Adrenal gland (tissue), 12 donors: Measurements from ENCODE around the gene HTR7. TPM values are rescaled to one million over a fixed set of nuclear protein-coding genes. Genes with fewer than 3 reads are reported as not detected.

Source experiments
- DNase-seq, 7 donors: peaks; one replicate each; pipeline ENCODE4 v3.0.0-alpha.2; 2019 to 2020
- H3K27ac ChIP-seq, 5 donors: fragments of 200-600 bp; sonication (generic) in 4 of 5; 1 replicate in 3 of 5; 2 replicates in 2 of 5; pipeline versions ENCODE4 v1.5.1 to v1.8.0; 2016 to 2020; ENCODE audit warnings: mild to moderate bottlenecking in 1 of 5
- H3K27me3 ChIP-seq: fragments of 200-600 bp; 2 replicates; pipeline ENCODE4 v1.8.0; 2021
- H3K36me3 ChIP-seq, 2 donors: fragments of 200-600 bp; replicated peaks in 1 of 2; 1 replicate in 1 of 2; 2 replicates in 1 of 2; pipeline versions ENCODE4 v1.5.1 to v1.8.0; 2018 to 2022
- H3K4me1 ChIP-seq, 2 donors: fragments of 200-600 bp; replicated peaks in 1 of 2; 1 replicate in 1 of 2; 2 replicates in 1 of 2; pipeline versions ENCODE4 v1.5.1 to v1.8.0; 2018 to 2021
- H3K4me3 ChIP-seq, 4 donors: fragments of 200-600 bp; sonication (generic) in 3 of 4; one replicate each; pipeline ENCODE4 v1.5.1; 2016 to 2018
- H3K9me3 ChIP-seq, 3 donors: fragments of 200-600 bp; sonication (generic) in 1 of 3; replicated peaks in 1 of 3; 1 replicate in 2 of 3; 2 replicates in 1 of 3; pipeline versions ENCODE4 v1.5.1 to v1.8.0; 2016 to 2021
- POLR2A ChIP-seq, 2 donors: fragments of 450-650 bp; IDR thresholded peaks; one replicate each; pipeline ENCODE4 v1.6.1; 2017; ENCODE audit warnings: antibody characterized with exemption in 2 of 2, mild to moderate bottlenecking in 2 of 2, moderate library complexity in 1 of 2
- WGBS, 4 donors: extraction: QIAGEN DNeasy Blood & Tissue Kit in 2 of 4; methylation state at CpG; one replicate each; pipeline versions ENCODE4 v1.1.5 to v1.1.7; 2013 to 2017; 5-methylcytosine and 5-hydroxymethylcytosine counted together
- intact Hi-C, 2 donors: fragments of 100-400 bp; cut with DNase I; formaldehyde crosslinking; loops; one replicate each; pipeline versions ENCODE4 v1.14.1 to v1.15.0; 2022 to 2023
- polyA plus RNA-seq, 3 donors: library from polyadenylated mRNA; stranded (reverse); fragments of 200-250 nt in 2 of 3; fragments of 350-450 nt in 1 of 3; fragmentation: Illumina TruSeq in 1 of 3; extraction: RNeasy Lipid Tissue Mini Kit (QIAGEN cat#74804) in 1 of 3; gene quantifications; one replicate each; pipeline ENCODE4 v1.2.3, GENCODE V29; 2013 to 2014
- total RNA-seq, 9 donors: library from RNA; depleted of rRNA in 4 of 9; stranded (reverse); fragments of >200 nt in 4 of 9; fragments of 120-200 nt in 1 of 9; fragmentation: NEBNext Ultra II Directional in 1 of 9; extraction: Animal tissue kit (Norgen Biotek cat#: 25700) in 1 of 9; gene quantifications; one replicate each; pipeline versions ENCODE4 v1.1.0 to v1.2.4, GENCODE V29; 2013 to 2023
- TF ChIP-seq, protein P1 (sequence below), 6 experiments: fragments of 450-650 bp in 4 of 6; fragments of 200-600 bp in 2 of 6; sonication (generic) in 1 of 6; IDR thresholded peaks; 1 replicate in 5 of 6; 2 replicates in 1 of 6; pipeline versions ENCODE4 v1.5.1 to v1.8.0; 2016 to 2021; ENCODE audit warnings: antibody characterized with exemption in 6 of 6, mild to moderate bottlenecking in 2 of 6, moderate library complexity in 1 of 6
- donor health status: healthy with polysubstance abuse.
- donor health status: Bipolar disorder and iron deficiency.
- donor health status: DM: yes; HTN: yes; CAD: no.
- donor health status: DM: no; HTN: no; CAD: no.
- donor health status: DM: no; HTN: no; CAD: no.
- donor health status: DM: yes; HTN: yes; CAD: no.

HTR7 gene
- total and polyA plus RNA-seq, 12 donors, result 0.03 to 0.50 (median 0.35) TPM; not detected in 1

DNA sequence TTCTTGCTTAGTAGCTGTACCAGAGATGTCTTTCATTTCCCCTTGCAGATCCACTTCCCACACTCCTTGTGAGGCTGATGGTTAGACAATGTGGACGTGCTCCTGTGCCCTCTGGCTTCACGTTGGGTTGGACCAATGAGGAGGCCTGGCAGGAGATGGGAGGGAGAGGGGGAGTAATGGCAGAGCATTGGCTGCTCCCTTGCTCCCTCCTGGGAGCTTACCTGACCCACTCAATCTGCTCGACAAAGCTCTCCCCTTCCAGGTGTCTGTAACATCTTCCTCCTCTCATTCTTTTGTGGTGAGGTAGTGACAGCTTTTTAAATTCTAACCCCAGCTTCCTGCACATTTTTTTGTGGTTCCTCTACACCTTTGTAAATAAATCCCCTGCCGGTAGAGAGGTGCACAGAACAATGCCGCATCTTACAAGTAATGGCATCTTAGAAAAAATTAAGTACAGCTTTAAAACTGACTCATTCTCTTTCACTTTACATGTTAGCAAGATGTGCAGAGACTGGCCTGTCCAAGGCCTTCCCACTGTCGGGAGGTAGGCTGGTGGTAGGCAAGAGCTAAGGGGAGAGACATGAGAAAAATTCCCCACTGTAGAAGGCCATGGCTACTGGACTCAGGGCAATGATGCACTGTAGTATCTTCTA is 134.3 kb downstream of the HTR7 start:
- Histone ChIP-seq H3K9me3 (no peaks in the 10 kb centered on the region), H3K4me3 (no peak overlapping the region), H3K27ac (no peak overlapping the region), H3K4me1 (no peaks in the 10 kb centered on the region), H3K27me3 (no peaks in the 10 kb centered on the region), H3K36me3 (no peaks in the 10 kb centered on the region)
- intact Hi-C loops, result no loop called here
- DNase-seq, result no peak
- no peak for TF ChIP-seq POLR2A (IDR thresholded peaks at IDR 0.05)
- TF ChIP-seq, protein P1, sequence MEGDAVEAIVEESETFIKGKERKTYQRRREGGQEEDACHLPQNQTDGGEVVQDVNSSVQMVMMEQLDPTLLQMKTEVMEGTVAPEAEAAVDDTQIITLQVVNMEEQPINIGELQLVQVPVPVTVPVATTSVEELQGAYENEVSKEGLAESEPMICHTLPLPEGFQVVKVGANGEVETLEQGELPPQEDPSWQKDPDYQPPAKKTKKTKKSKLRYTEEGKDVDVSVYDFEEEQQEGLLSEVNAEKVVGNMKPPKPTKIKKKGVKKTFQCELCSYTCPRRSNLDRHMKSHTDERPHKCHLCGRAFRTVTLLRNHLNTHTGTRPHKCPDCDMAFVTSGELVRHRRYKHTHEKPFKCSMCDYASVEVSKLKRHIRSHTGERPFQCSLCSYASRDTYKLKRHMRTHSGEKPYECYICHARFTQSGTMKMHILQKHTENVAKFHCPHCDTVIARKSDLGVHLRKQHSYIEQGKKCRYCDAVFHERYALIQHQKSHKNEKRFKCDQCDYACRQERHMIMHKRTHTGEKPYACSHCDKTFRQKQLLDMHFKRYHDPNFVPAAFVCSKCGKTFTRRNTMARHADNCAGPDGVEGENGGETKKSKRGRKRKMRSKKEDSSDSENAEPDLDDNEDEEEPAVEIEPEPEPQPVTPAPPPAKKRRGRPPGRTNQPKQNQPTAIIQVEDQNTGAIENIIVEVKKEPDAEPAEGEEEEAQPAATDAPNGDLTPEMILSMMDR (IDR thresholded peaks at IDR 0.05), result no peak
- 58% methylated on average over 6 of the region's 6 CpGs for WGBS, 4 donors

DNA sequence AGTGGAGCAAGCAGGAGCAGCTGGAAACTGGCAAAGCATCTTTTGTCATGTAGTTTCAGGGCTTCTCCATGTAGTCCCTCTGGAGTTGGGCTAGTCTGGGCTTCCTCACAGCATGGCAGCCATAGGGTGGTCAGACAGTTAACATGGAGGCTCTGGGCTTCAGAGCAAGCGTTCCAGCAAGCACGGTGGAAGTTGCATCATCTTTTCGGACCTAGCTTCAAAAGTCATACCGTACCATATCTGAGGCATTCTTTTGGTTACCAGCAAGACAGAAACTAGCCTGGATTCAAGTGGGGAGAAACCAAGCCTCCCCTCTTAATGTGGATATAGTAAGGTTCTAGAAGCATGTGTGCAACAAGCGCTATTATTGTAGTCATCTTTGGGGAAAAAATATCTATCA is 135.0 kb downstream of the HTR7 start:
- no peak for DNase-seq
- TF ChIP-seq POLR2A (IDR thresholded peaks at IDR 0.05), result no peak
- Histone ChIP-seq H3K27me3 (no peaks in the 10 kb centered on the region), H3K4me3 (no peak overlapping the region), H3K27ac (no peak overlapping the region), H3K4me1 (no peaks in the 10 kb centered on the region), H3K36me3 (no peaks in the 10 kb centered on the region), H3K9me3 (no peaks in the 10 kb centered on the region)
- intact Hi-C loops, result no loop called here
- 88 to 98% (median 93%) methylated on average over 4 to 5 of the region's 5 CpGs for WGBS, 4 donors

DNA sequence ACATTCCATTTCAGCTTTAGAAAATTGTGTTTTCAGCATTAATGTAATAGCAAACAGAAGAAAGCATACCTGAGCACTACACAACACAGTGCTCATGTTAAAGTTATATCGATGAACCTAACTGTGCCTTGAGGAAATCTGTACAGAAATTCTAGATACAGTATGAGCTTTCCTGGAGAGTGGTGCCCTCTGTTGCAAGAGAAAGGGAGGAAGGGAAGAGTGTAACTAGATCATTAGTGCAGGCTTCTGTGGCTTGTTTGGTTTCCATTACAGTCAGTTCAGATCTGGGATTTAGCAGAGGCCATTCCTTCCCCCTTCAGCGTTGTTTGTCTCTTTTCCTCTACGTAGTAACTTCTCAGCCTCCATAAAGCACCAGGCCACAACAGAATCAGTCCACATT is 139.7 kb downstream of the HTR7 start:
- intact Hi-C loops, result no loop called here
- H3K4me3 ChIP-seq, result no peak overlapping the region
- H3K9me3 ChIP-seq, result no peaks in the 10 kb centered on the region
- H3K27ac ChIP-seq, result no peak overlapping the region
- H3K4me1 ChIP-seq, result no peaks in the 10 kb centered on the region
- H3K27me3 ChIP-seq, result no peaks in the 10 kb centered on the region
- TF ChIP-seq POLR2A (IDR thresholded peaks at IDR 0.05), result no peak
- TF ChIP-seq, protein P1 (IDR thresholded peaks at IDR 0.05), result peak in 1 of 6 experiments; percentile 10
- no peak for DNase-seq
- WGBS, 4 donors, result 57 to 80% (median 74%) methylated on average over 2 to 3 of the region's 3 CpGs
- H3K36me3 ChIP-seq, result no peaks in the 10 kb centered on the region

DNA sequence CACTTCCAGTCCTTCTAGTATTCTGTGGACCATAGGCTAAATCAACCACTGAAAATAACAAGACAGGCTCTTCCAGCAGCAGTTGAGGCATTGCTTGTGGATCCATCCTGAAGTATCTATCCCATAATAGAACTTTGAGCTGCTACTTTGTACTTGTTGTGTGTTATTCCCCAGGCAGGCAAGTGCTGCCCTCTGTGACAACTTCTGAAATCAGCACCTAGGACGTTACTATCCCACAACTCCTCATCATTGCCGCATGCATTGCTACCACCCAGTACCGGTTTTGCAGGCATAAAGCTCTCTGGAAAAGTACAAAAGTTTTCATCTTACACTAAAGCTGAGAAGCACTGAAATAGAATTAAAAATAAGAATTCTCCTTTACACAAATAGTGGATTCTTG is 145.3 kb downstream of the HTR7 start:
- H3K36me3 ChIP-seq, result no peaks in the 10 kb centered on the region
- WGBS, 4 donors, result 55 to 77% (median 63%) methylated on average over 3 of the region's 3 CpGs
- H3K4me3 ChIP-seq, result no peak overlapping the region
- DNase-seq, result no peak
- TF ChIP-seq, protein P1 (IDR thresholded peaks at IDR 0.05), result no peak
- no peak for TF ChIP-seq POLR2A (IDR thresholded peaks at IDR 0.05)
- intact Hi-C loops, result no loop called here
- no peak overlapping the region for H3K27ac ChIP-seq
- peaks cover 4% of the 10 kb centered on the region for H3K27me3 ChIP-seq
- no peaks in the 10 kb centered on the region for H3K4me1 ChIP-seq
- H3K9me3 ChIP-seq, result no peaks in the 10 kb centered on the region

DNA sequence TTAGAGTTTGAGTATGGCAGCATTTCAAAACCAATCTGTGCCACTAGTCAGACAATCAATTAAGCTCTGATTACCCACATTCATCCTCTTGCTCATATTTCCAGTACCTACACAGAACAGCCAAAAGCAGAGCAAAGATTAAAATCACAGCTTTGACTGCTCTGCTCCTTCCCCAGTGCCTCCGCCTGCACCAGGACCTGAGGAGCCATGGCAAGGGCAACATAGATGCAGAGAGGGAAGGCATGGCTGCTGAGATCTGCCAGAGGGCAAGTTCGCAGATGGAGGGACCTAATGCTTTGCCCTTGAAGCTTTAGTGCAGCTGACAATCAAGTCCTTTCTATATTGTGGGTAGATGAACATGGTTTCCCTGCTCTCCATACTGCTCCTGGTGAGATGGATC is 148.1 kb downstream of the HTR7 start:
- Histone ChIP-seq H3K9me3 (no peaks in the 10 kb centered on the region), H3K27ac (no peak overlapping the region), H3K27me3 (peaks cover 4% of the 10 kb centered on the region), H3K4me3 (no peak overlapping the region), H3K36me3 (no peaks in the 10 kb centered on the region), H3K4me1 (no peaks in the 10 kb centered on the region)
- no peak for DNase-seq
- no peak for TF ChIP-seq POLR2A (IDR thresholded peaks at IDR 0.05)
- TF ChIP-seq, protein P1 (IDR thresholded peaks at IDR 0.05), result no peak
- 80 to 93% (median 86%) methylated on average over 2 of the region's 2 CpGs for WGBS, 4 donors
- intact Hi-C loops, result no loop called here
